Adrenal gland (tissue), 5 donors: ENCODE results near the gene DNM1.

Experiments used
- POLR2A ChIP-seq, 2 donors: fragments of 450-650 bp; IDR thresholded peaks; one replicate each; pipeline ENCODE4 v1.6.1; 2017; ENCODE audit warnings: antibody characterized with exemption in 2 of 2, mild to moderate bottlenecking in 2 of 2, moderate library complexity in 1 of 2
- TF ChIP-seq, protein P1 (sequence below), 6 experiments: fragments of 450-650 bp in 4 of 6; fragments of 200-600 bp in 2 of 6; sonication (generic) in 1 of 6; IDR thresholded peaks; 1 replicate in 5 of 6; 2 replicates in 1 of 6; pipeline versions ENCODE4 v1.5.1 to v1.8.0; 2016 to 2021; ENCODE audit warnings: antibody characterized with exemption in 6 of 6, mild to moderate bottlenecking in 2 of 6, moderate library complexity in 1 of 6
- donor health status: DM: no; HTN: no; CAD: no.

DNA sequence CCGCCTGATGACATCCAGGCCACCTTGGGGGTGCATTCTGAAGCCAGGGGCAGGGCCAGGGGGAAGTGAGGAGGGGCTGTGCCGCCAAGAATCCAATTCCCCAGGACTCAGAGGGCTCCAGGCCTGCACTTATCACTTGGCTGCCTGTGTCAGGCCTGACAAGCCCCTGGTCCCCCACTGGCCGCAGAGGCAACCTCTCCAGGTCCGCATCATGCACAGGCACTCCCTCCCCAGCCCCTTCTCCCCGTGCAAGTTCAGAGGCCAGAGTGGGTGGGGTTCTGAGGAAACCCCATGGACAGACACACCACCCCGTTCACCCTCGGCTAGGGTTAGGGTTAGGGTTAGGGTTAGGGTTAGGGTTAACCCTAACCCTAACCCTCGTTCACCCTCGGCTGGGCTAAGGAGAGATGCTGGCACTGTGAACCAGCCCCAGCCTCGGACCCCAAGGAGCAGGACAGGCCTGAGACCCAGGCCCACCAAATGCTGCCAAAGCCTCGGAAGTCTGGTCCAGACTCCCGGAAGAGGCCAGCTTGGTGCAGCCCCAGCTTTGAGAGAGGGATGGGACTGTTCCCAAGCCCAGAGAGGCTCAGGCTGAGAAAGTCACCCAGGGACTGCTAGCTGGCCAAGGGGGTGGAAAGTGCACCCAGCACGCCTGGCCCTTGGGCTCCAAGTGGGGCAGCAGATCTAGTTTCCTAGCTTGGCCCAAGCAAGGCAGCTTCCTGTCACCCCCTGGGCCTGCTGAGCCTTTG, 49.1 kb upstream of the DNM1 start:
- TF ChIP-seq, protein P1, sequence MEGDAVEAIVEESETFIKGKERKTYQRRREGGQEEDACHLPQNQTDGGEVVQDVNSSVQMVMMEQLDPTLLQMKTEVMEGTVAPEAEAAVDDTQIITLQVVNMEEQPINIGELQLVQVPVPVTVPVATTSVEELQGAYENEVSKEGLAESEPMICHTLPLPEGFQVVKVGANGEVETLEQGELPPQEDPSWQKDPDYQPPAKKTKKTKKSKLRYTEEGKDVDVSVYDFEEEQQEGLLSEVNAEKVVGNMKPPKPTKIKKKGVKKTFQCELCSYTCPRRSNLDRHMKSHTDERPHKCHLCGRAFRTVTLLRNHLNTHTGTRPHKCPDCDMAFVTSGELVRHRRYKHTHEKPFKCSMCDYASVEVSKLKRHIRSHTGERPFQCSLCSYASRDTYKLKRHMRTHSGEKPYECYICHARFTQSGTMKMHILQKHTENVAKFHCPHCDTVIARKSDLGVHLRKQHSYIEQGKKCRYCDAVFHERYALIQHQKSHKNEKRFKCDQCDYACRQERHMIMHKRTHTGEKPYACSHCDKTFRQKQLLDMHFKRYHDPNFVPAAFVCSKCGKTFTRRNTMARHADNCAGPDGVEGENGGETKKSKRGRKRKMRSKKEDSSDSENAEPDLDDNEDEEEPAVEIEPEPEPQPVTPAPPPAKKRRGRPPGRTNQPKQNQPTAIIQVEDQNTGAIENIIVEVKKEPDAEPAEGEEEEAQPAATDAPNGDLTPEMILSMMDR (IDR thresholded peaks at IDR 0.05): no peak
- no peak for TF ChIP-seq POLR2A (IDR thresholded peaks at IDR 0.05)
